HCT116 (cell line): Measurements from ENCODE around the gene VAV2. TPM values are rescaled to one million over a fixed set of nuclear protein-coding genes. Genes with fewer than 3 reads are reported as not detected.

Source experiments
- ATAC-seq: fragments of 200-7000 bp; cut with Tn5 transposase; 2 replicates; pipeline ENCODE4 v1.9.1; 2020; ENCODE audit warnings: mild to moderate bottlenecking, moderate library complexity
- BruUV-seq: library from RNA; stranded (reverse); fragments of 400-500 nt; replicated peaks from 2 replicates; lab custom pipeline; 2021; lab: Mats Ljungman, UMichigan
- CTCF ChIA-PET: fragments of 300-600 bp; sonication (Branson Sonifier 250); formaldehyde crosslinking; loops from one replicate; lab custom pipeline; 2021; ENCODE audit warnings: antibody characterized with exemption; lab: Charles Lee
- POLR2A ChIA-PET: fragments of 300-600, 350-600 bp; sonication (Branson Sonifier 250); formaldehyde crosslinking; loops from one replicate; lab custom pipeline; 2021; ENCODE audit warnings: antibody characterized with exemption; lab: Charles Lee
- RAD21 ChIA-PET, 2 experiments: fragments of 300-600 bp; sonication (Branson Sonifier 250); formaldehyde crosslinking; loops; one replicate each; lab custom pipeline; 2023; ENCODE audit warnings: low total read pairs in 2 of 2; ENCODE audit not compliant: uncharacterized antibody in 2 of 2, unreplicated experiment in 2 of 2, low non-redundant PET in 1 of 2; lab: Charles Lee
- DNase-seq: peaks from one replicate; pipeline ENCODE4 v3.0.0-alpha.2; 2010; ENCODE audit warnings: low read depth, low spot score
- H2AFZ ChIP-seq: fragments of 200-600 bp; shearing (Covaris generic), sonication (generic); 2 replicates; pipeline ENCODE4 v1.6.1; 2017; ENCODE audit warnings: low read depth, mixed run types, mixed read lengths, antibody characterized with exemption, low read length; ENCODE audit not compliant: poor library complexity, severe bottlenecking
- H3K27ac ChIP-seq: 2 replicates; pipeline ENCODE4 v1.5.1; 2012; ENCODE audit warnings: low read depth, low read length
- H3K27me3 ChIP-seq: fragments of 200-600 bp; sonication (generic); 2 replicates; pipeline ENCODE4 v1.6.1; 2016; ENCODE audit warnings: mixed run types, low read length, mixed read lengths; ENCODE audit not compliant: insufficient read depth
- H3K36me3 ChIP-seq, 2 experiments: fragments of 200-500 bp in 1 of 2; fragments of 200-600 bp in 1 of 2; sonication (Bioruptor generic) in 1 of 2; sonication (generic) in 1 of 2; 2 replicates each; pipeline versions ENCODE4 v1.5.1 to v1.6.1; 2014 to 2016; ENCODE audit warnings: low read length in 2 of 2, inconsistent platforms in 1 of 2, mixed read lengths in 1 of 2, mixed run types in 1 of 2; ENCODE audit not compliant: insufficient read depth in 2 of 2, control insufficient read depth in 1 of 2
- H3K4me1 ChIP-seq, 2 experiments: fragments of 200-600 bp in 1 of 2; sonication (generic) in 1 of 2; 2 replicates each; pipeline versions ENCODE4 v1.5.1 to v1.6.1; 2012 to 2017; ENCODE audit warnings: low read length in 2 of 2, inconsistent platforms in 1 of 2, mild to moderate bottlenecking in 1 of 2, mixed read lengths in 1 of 2, mixed run types in 1 of 2, moderate library complexity in 1 of 2; ENCODE audit not compliant: insufficient read depth in 2 of 2, control insufficient read depth in 1 of 2
- H3K4me2 ChIP-seq: fragments of 200-600 bp; sonication (generic); 2 replicates; pipeline ENCODE4 v1.6.1; 2017; ENCODE audit warnings: mixed run types, low read length, mixed read lengths
- H3K4me3 ChIP-seq, 2 experiments: fragments of 200-600 bp in 1 of 2; sonication (generic) in 1 of 2; replicated peaks in 1 of 2; 2 replicates each; pipeline ENCODE4 v1.5.1; 2011 to 2016; ENCODE audit warnings: low read length in 2 of 2, control low read depth in 1 of 2, low read depth in 1 of 2, mild to moderate bottlenecking in 1 of 2, mixed read lengths in 1 of 2, mixed run types in 1 of 2
- H3K79me2 ChIP-seq: fragments of 200-600 bp; sonication (generic); 2 replicates; pipeline ENCODE4 v1.6.1; 2017; ENCODE audit warnings: mild to moderate bottlenecking, mixed run types, low read length, moderate library complexity, mixed read lengths; ENCODE audit not compliant: insufficient read depth
- H3K9ac ChIP-seq: fragments of 200-600 bp; sonication (generic); 2 replicates; pipeline ENCODE4 v1.6.1; 2016; ENCODE audit warnings: low read length, mixed read lengths
- H3K9me2 ChIP-seq: fragments of 200-600 bp; sonication (generic), shearing (Covaris generic); 2 replicates; pipeline ENCODE4 v1.6.1; 2017; ENCODE audit warnings: mixed run types, mild to moderate bottlenecking, moderate library complexity; ENCODE audit not compliant: insufficient read depth
- H3K9me3 ChIP-seq, 2 experiments: fragments of 200-500 bp in 1 of 2; fragments of 200-600 bp in 1 of 2; sonication (Bioruptor generic) in 1 of 2; sonication (generic) in 1 of 2; 2 replicates each; pipeline ENCODE4 v1.6.1; 2014 to 2017; ENCODE audit warnings: low read length in 2 of 2, mixed read lengths in 2 of 2, inconsistent platforms in 1 of 2, low read depth in 1 of 2, mild to moderate bottlenecking in 1 of 2, mixed run types in 1 of 2, moderate library complexity in 1 of 2; ENCODE audit not compliant: control insufficient read depth in 1 of 2, insufficient read depth in 1 of 2
- H4K20me1 ChIP-seq: fragments of 200-600 bp; sonication (generic), shearing (Covaris generic); 2 replicates; pipeline ENCODE4 v1.6.1; 2017; ENCODE audit warnings: mixed run types, mild to moderate bottlenecking, moderate library complexity; ENCODE audit not compliant: insufficient read depth
- CBX3 ChIP-seq: IDR thresholded peaks from 2 replicates; pipeline ENCODE4 v1.6.1; 2012; ENCODE audit warnings: low read depth
- CEBPB ChIP-seq: IDR thresholded peaks from 2 replicates; pipeline ENCODE4 v1.6.1; 2012; ENCODE audit warnings: low read depth
- EZH2 ChIP-seq: fragments of 200-600 bp; sonication (generic); IDR thresholded peaks from 2 replicates; pipeline ENCODE4 v1.6.1; 2017; ENCODE audit warnings: antibody characterized with exemption, mixed run types
- EZH2phosphoT487 ChIP-seq: fragments of 200-600 bp; IDR thresholded peaks from 2 replicates; pipeline ENCODE4 v1.6.1; 2018; ENCODE audit warnings: antibody characterized with exemption, borderline replicate concordance
- FOSL1 ChIP-seq: IDR thresholded peaks from 2 replicates; pipeline ENCODE4 v1.6.1; 2012; ENCODE audit warnings: low read depth
- JUND ChIP-seq: IDR thresholded peaks from 2 replicates; pipeline ENCODE4 v1.6.1; 2012
- POLR2AphosphoS5 ChIP-seq: IDR thresholded peaks from 2 replicates; pipeline ENCODE4 v1.6.1; 2011; ENCODE audit warnings: mild to moderate bottlenecking, low read depth, low read length, moderate library complexity
- RAD21 ChIP-seq: IDR thresholded peaks from 2 replicates; pipeline ENCODE4 v1.6.1; 2012; ENCODE audit warnings: low read depth, mild to moderate bottlenecking
- SIN3A ChIP-seq: IDR thresholded peaks from 2 replicates; pipeline ENCODE4 v1.6.1; 2012; ENCODE audit warnings: low read depth
- SRF ChIP-seq: IDR thresholded peaks from 2 replicates; pipeline ENCODE4 v1.6.1; 2012; ENCODE audit warnings: low read depth
- YY1 ChIP-seq: IDR thresholded peaks from 2 replicates; pipeline ENCODE4 v1.6.1; 2011; ENCODE audit warnings: low read length, low read depth, moderate library complexity, mild to moderate bottlenecking; ENCODE audit not compliant: insufficient replicate concordance; ENCODE audit errors: extremely low read depth
- ZFX ChIP-seq: fragments of 450-650 bp; IDR thresholded peaks from 2 replicates; pipeline ENCODE4 v1.6.1; 2017
- ZNF274 ChIP-seq: fragments of 200-500 bp; sonication (Bioruptor generic); IDR thresholded peaks from 2 replicates; pipeline ENCODE4 v1.6.1; 2014; ENCODE audit warnings: mild to moderate bottlenecking, low read depth, low read length, inconsistent platforms
- intact Hi-C: fragments of 100-400 bp; cut with micrococcal nuclease; formaldehyde crosslinking; loops from 2 replicates; pipeline ENCODE4 v1.10.0; 2022
- total RNA-seq: library from RNA; stranded (reverse); gene quantifications from one replicate; pipeline ENCODE4 v1.2.1, GENCODE V29; 2021; ENCODE audit not compliant: unreplicated experiment
- TF ChIP-seq, protein P1 (sequence below): IDR thresholded peaks from 2 replicates; pipeline ENCODE4 v1.6.1; 2012

VAV2 gene
- total RNA-seq, 1 experiment from 2014 or later = 33.2 TPM

DNA sequence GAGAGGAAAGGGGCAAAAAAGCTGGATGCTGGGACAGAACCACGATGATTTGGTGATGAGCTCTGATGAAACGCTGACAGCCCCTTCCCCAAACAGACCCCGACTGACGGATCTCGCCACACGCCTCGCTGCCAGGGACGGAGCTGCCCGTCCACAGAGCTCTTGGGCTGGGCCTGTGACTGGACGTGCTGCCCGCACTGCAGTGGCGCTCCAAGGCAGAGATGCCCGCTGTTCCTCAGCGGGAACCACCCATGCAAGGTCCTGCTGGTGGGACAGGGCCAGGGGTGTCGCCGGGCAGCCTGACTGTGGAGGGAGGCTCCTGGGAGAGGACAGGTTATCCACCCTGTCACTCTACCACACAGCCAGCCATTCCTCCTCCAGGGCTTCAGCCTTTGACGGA is 187.9 kb downstream of the VAV2 start:
- TF ChIP-seq, protein P1, sequence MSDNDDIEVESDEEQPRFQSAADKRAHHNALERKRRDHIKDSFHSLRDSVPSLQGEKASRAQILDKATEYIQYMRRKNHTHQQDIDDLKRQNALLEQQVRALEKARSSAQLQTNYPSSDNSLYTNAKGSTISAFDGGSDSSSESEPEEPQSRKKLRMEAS = no peak
- TF ChIP-seq RAD21 = no peak
- no peak for TF ChIP-seq SRF
- TF ChIP-seq FOSL1 = no peak
- no peak for TF ChIP-seq POLR2AphosphoS5
- TF ChIP-seq ZNF274 = no peak
- TF ChIP-seq EZH2phosphoT487 = no peak
- Histone ChIP-seq H4K20me1 (no peaks in the 10 kb centered on the region), H3K9me3 (no peaks in the 10 kb centered on the region), H3K79me2 (no peaks in the 10 kb centered on the region), H3K4me3 (no peak overlapping the region), H3K27ac (no peak overlapping the region), H3K9ac (no peak overlapping the region), H3K4me1 (no peaks in the 10 kb centered on the region), H3K36me3 (no peaks in the 10 kb centered on the region), H3K27me3 (no peaks in the 10 kb centered on the region), H3K4me2 (no peak overlapping the region), H3K9me2 (no peaks in the 10 kb centered on the region), H2AFZ (no peak overlapping the region)
- ATAC-seq = no peak
- intact Hi-C loops = no loop called here
- POLR2A ChIA-PET = no interaction called here
- no peak for DNase-seq
- CTCF ChIA-PET = no interaction called here
- BruUV-seq = no TSS peak
- RAD21 ChIA-PET = interaction anchor here in 1 of 2 experiments (0.6 kb wide), 1 partner anchor 113 kb away, joined by 4 read pairs; no protein-coding TSS in a partner anchor

DNA sequence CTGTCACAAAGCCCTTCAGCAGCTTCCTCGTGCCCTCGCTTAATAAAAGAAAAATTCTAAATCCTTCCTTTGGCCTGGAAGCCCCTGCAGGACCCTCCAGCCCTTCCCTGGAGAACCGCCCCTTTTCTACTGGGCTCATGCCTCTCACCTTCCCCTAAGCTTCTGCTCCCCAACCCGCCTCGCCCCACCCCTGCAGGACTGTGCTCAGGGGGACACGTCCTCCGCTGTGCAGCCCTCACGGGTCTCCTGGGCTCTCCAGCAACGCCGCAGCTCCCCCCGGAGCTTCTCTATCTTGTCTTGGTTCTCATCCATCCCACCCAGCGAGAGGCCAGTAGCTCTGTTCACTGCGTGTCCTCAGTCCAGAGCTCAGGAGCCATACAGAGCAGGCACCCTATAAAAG is 188.4 kb downstream of the VAV2 start:
- CTCF ChIA-PET = interaction anchor here (0.8 kb wide), 1 partner anchor 21 kb away, joined by 3 read pairs; no protein-coding TSS in a partner anchor

More for the DNA sequence above, 188.4 kb downstream of the VAV2 start:
- DNase-seq = no peak
- no peak overlapping the region for H2AFZ ChIP-seq
- TF ChIP-seq, protein P1 = no peak
- TF ChIP-seq YY1 = no peak
- TF ChIP-seq JUND = no peak
- no peak for TF ChIP-seq POLR2AphosphoS5
- TF ChIP-seq EZH2 = no peak
- TF ChIP-seq ZFX = no peak
- no peak for TF ChIP-seq CBX3
- TF ChIP-seq ZNF274 = no peak
- no peak for TF ChIP-seq SIN3A
- TF ChIP-seq CEBPB = no peak
- no peak for TF ChIP-seq EZH2phosphoT487
- H3K4me1 ChIP-seq = no peaks in the 10 kb centered on the region
- no peaks in the 10 kb centered on the region for H4K20me1 ChIP-seq
- H3K27me3 ChIP-seq = no peaks in the 10 kb centered on the region
- H3K9ac ChIP-seq = no peak overlapping the region
- no peaks in the 10 kb centered on the region for H3K79me2 ChIP-seq
- ChIA-PET RAD21 (no interaction called here), POLR2A (no interaction called here)
- no TSS peak for BruUV-seq
- H3K9me2 ChIP-seq = no peaks in the 10 kb centered on the region
- ATAC-seq = no peak
- no peaks in the 10 kb centered on the region for H3K36me3 ChIP-seq
- intact Hi-C loops = no loop called here
- no peak overlapping the region for H3K4me2 ChIP-seq
- H3K4me3 ChIP-seq = no peak overlapping the region
- H3K9me3 ChIP-seq = no peaks in the 10 kb centered on the region
- H3K27ac ChIP-seq = no peak overlapping the region
